Measurements from ENCODE around the gene USP53. TPM values are rescaled to one million over a fixed set of nuclear protein-coding genes. Genes with fewer than 3 reads are reported as not detected.

USP53 gene
- total and polyA plus RNA-seq, 10 of the 15 experiments (the other 5 are each of a cell fraction or from before 2014, with no cell fraction given), result 0.23 to 4.0 (median 2.7) TPM

DNA sequence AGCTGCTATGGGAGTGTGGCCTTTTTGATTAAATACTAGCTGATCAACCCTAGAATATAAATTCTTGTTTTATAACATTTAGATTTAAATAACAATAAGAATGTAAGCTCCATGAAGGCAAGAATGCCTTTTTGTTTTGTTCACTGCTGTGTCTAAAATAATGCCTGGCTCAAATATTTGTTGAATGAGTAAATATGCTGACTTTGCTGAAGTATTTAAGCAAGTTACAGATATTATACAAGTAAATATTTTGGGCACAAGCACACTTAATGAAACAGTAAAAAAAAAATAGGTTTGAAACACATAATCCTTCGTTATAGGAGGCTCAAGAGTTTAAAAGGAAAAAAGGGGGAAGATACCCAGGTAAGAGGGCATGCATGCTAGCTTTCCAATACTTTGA, 85.3 kb downstream of the USP53 start:
- in situ Hi-C loops (cut with MboI) (loop anchor here (10.0 kb wide), 1 partner anchor 533 kb away; no protein-coding TSS in a partner anchor), intact Hi-C loops (cut with micrococcal nuclease; ENCODE audit: unreplicated experiment) (no loop called here)
- no peak overlapping the region for H3K9ac ChIP-seq (ENCODE audit: control insufficient read depth, insufficient read depth, low read length)
- TF ChIP-seq CBX3 (IDR thresholded peaks at IDR 0.05; ENCODE audit: borderline replicate concordance, low read depth) (no peak), NFYB (IDR thresholded peaks at IDR 0.05; ENCODE audit: insufficient read depth, low read depth, low read length) (no peak), MEF2B (IDR thresholded peaks at IDR 0.05; ENCODE audit: partially characterized antibody, poor library complexity, severe bottlenecking) (no peak), HSF1 (IDR thresholded peaks at IDR 0.05; ENCODE audit: low read depth, low read length) (no peak), RAD51 (IDR thresholded peaks at IDR 0.05) (no peak), IKZF2 (IDR thresholded peaks at IDR 0.05) (no peak), RB1 (IDR thresholded peaks at IDR 0.05; ENCODE audit: borderline replicate concordance) (no peak), SUPT20H (IDR thresholded peaks at IDR 0.05; ENCODE audit: borderline replicate concordance, control insufficient read depth, low read depth, low read length) (no peak)
- TF ChIP-seq, protein P1, sequence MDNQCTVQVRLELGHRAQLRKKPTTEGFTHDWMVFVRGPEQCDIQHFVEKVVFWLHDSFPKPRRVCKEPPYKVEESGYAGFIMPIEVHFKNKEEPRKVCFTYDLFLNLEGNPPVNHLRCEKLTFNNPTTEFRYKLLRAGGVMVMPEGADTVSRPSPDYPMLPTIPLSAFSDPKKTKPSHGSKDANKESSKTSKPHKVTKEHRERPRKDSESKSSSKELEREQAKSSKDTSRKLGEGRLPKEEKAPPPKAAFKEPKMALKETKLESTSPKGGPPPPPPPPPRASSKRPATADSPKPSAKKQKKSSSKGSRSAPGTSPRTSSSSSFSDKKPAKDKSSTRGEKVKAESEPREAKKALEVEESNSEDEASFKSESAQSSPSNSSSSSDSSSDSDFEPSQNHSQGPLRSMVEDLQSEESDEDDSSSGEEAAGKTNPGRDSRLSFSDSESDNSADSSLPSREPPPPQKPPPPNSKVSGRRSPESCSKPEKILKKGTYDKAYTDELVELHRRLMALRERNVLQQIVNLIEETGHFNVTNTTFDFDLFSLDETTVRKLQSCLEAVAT (IDR thresholded peaks at IDR 0.05), result no peak
- WGBS (ENCODE audit: insufficient coverage, insufficient replicate concordance, low lambda C conversion rate, missing lambda C conversion rate), result 100% methylated on average over 1 of the region's 1 CpG
- no TSS peak for BruUV-seq (replicated peaks)
- H4K20me1 ChIP-seq (ENCODE audit: control insufficient read depth, insufficient read depth), result no peaks in the 10 kb centered on the region
- no peaks in the 10 kb centered on the region; the same call in 2 of the 3 replicates for H3K9me3 ChIP-seq (replicated peaks; ENCODE audit: control insufficient read depth, insufficient read depth, low read length)
- H3K4me2 ChIP-seq (ENCODE audit: control insufficient read depth, insufficient read depth), result no peak overlapping the region
- DNase-seq (ENCODE audit: low read depth, low spot score), result no peak
- H3K4me3 ChIP-seq, result no peak overlapping the region
- POLR2A ChIA-PET, result no interaction called here
- no peaks in the 10 kb centered on the region for H3K27me3 ChIP-seq (replicated peaks in 1 of 2; ENCODE audit: control insufficient read depth in 2 of 2, insufficient read depth in 2 of 2, low read length in 1 of 2)
- H3K79me2 ChIP-seq (ENCODE audit: control insufficient read depth, insufficient read depth, low read length), result peaks cover 26% of the 10 kb centered on the region
- CTCF ChIA-PET, result interaction anchor here (0.8 to 3.2 kb wide), 5 partner anchors 8 to 526 kb away, joined by 3 to 18 read pairs (median 4); no protein-coding TSS in a partner anchor
- no peak overlapping the region for H2AFZ ChIP-seq (ENCODE audit: control insufficient read depth, low read depth, low read length)
- no peak for FAIRE-seq
- no peak overlapping the region for H3K27ac ChIP-seq (ENCODE audit: control insufficient read depth, insufficient read depth)
- RAD21 ChIA-PET (ENCODE audit: unreplicated experiment), result no interaction called here
- no peaks in the 10 kb centered on the region for H3K4me1 ChIP-seq (ENCODE audit: control insufficient read depth, insufficient read depth, low read length)
- no peaks in the 10 kb centered on the region for H3K36me3 ChIP-seq (ENCODE audit: control insufficient read depth in 2 of 2, insufficient read depth in 2 of 2, low read length in 1 of 2)
- ATAC-seq, result no peak
- SMC1A ChIA-PET (ENCODE audit: uncharacterized antibody, unreplicated experiment), result interaction anchor here (1.0 to 1.3 kb wide), 3 partner anchors 9 to 257 kb away, joined by 4 to 6 read pairs (median 4); no protein-coding TSS in a partner anchor

Measured in GM12878 (cell line).